SK-N-SH treated with all-trans-retinoic acid at 6 μM for 48 hours (cell line): Measurements from ENCODE around the gene EHD4.

Experiments
- ATAC-seq: fragments of 200-7000 bp; cut with Tn5 transposase; 3 replicates; pipeline ENCODE4 v1.9.1; 2020; ENCODE audit warnings: mild to moderate bottlenecking, moderate library complexity
- ARNTL ChIP-seq: fragments of 450-650 bp; formaldehyde crosslinking; IDR thresholded peaks from 2 replicates; pipeline ENCODE4 v1.5.0; 2020; ENCODE audit warnings: low read depth, mild to moderate bottlenecking, moderate library complexity, borderline replicate concordance
- BACH2 ChIP-seq: fragments of 250-450 bp; sonication (Bioruptor Pico); IDR thresholded peaks from 2 replicates; pipeline ENCODE4 v1.9.0; 2021; ENCODE audit warnings: mild to moderate bottlenecking, borderline replicate concordance
- CSDC2 ChIP-seq: fragments of 250-450 bp; sonication (Bioruptor Pico); IDR thresholded peaks from 2 replicates; pipeline ENCODE4 v1.5.0; 2020; ENCODE audit warnings: mild to moderate bottlenecking, moderate library complexity
- GLIS3 ChIP-seq: fragments of 250-450 bp; sonication (Bioruptor Pico); IDR thresholded peaks from 2 replicates; pipeline ENCODE4 v1.5.0; 2020; ENCODE audit warnings: mild to moderate bottlenecking, moderate library complexity
- ISL1 ChIP-seq: fragments of 250-450 bp; sonication (Bioruptor Pico); IDR thresholded peaks from 2 replicates; pipeline ENCODE4 v2.1.2; 2022; ENCODE audit warnings: mild to moderate bottlenecking, moderate library complexity
- OSR1 ChIP-seq: fragments of 250-450 bp; sonication (Bioruptor Pico); IDR thresholded peaks from 2 replicates; pipeline ENCODE4 v1.8.0; 2022; ENCODE audit warnings: moderate library complexity, mild to moderate bottlenecking, inconsistent platforms
- RARB ChIP-seq: fragments of 250-450 bp; sonication (Bioruptor Pico); IDR thresholded peaks from 2 replicates; pipeline ENCODE4 v1.8.0; 2021; ENCODE audit warnings: mild to moderate bottlenecking, moderate library complexity
- SNAI2 ChIP-seq: fragments of 250-450 bp; sonication (Bioruptor Pico); IDR thresholded peaks from 2 replicates; pipeline ENCODE4 v1.5.0; 2020; ENCODE audit warnings: mild to moderate bottlenecking, moderate library complexity
- TCF4 ChIP-seq: fragments of 250-450 bp; sonication (Bioruptor Pico); IDR thresholded peaks from 2 replicates; pipeline ENCODE4 v1.8.0; 2021; ENCODE audit warnings: mild to moderate bottlenecking, moderate library complexity, borderline replicate concordance
- TOX ChIP-seq: fragments of 250-450 bp; sonication (Bioruptor Pico); IDR thresholded peaks from 2 replicates; pipeline ENCODE4 v1.8.0; 2021; ENCODE audit warnings: mild to moderate bottlenecking, moderate library complexity, borderline replicate concordance
- ZFP3 ChIP-seq: fragments of 250-450 bp; sonication (Bioruptor Pico); IDR thresholded peaks from 2 replicates; pipeline ENCODE4 v1.5.0; 2020; ENCODE audit warnings: mild to moderate bottlenecking, moderate library complexity
- ZFP30 ChIP-seq: fragments of 450-650 bp; formaldehyde crosslinking; IDR thresholded peaks from 2 replicates; pipeline ENCODE4 v1.5.0; 2022; ENCODE audit warnings: mild to moderate bottlenecking, moderate library complexity
- ZNF70 ChIP-seq: fragments of 450-650 bp; formaldehyde crosslinking; IDR thresholded peaks from 2 replicates; pipeline ENCODE4 v1.5.0; 2020; ENCODE audit warnings: mild to moderate bottlenecking, moderate library complexity
- ZNF8 ChIP-seq: fragments of 450-650 bp; formaldehyde crosslinking; IDR thresholded peaks from 2 replicates; pipeline ENCODE4 v1.5.0; 2020; ENCODE audit warnings: mild to moderate bottlenecking, moderate library complexity
- TF ChIP-seq, protein P1 (sequence below): fragments of 250-450 bp; sonication (Bioruptor Pico); IDR thresholded peaks from 2 replicates; pipeline ENCODE4 v1.8.0; 2021; ENCODE audit warnings: low read depth, mild to moderate bottlenecking, moderate library complexity, borderline replicate concordance
- TF ChIP-seq, protein P2 (sequence below): fragments of 250-450 bp; sonication (Bioruptor Pico); IDR thresholded peaks from 2 replicates; pipeline ENCODE4 v1.8.0; 2020; ENCODE audit warnings: mild to moderate bottlenecking, moderate library complexity, borderline replicate concordance
- TF ChIP-seq, protein P3 (sequence below): fragments of 250-450 bp; sonication (Bioruptor Pico); IDR thresholded peaks from 2 replicates; pipeline ENCODE4 v1.5.1; 2021; ENCODE audit warnings: mild to moderate bottlenecking, moderate library complexity
- TF ChIP-seq, protein P4 (sequence below): fragments of 250-450 bp; sonication (Bioruptor Pico); IDR thresholded peaks from 2 replicates; pipeline ENCODE4 v1.5.0; 2020; ENCODE audit warnings: mild to moderate bottlenecking, moderate library complexity

EHD4 gene

DNA sequence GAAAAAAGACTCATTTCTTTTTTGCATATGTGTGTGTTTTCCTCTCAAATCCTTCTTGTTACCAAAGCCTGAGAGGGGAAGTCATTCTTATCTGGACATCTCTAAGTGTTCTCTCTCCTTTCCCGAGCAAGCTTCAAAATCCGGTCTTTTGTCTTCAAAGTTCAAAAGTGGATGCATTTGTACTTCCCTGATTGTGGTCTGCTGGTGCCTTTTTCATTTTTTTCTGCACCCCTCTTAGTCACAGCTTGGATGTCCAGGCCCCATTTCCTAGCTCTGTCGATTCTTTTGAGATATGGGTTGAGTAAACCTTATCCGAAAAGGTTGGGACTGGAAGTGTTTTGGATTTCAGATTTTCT lies 34.8 kb downstream of the EHD4 start (continued):
- TF ChIP-seq GLIS3 (CRISPR knock-in tag), result no peak
- TF ChIP-seq RARB (CRISPR knock-in tag), result no peak
- TF ChIP-seq, all 23 proteins: peak for 0

- no peak for ATAC-seq
- TF ChIP-seq, protein P1, sequence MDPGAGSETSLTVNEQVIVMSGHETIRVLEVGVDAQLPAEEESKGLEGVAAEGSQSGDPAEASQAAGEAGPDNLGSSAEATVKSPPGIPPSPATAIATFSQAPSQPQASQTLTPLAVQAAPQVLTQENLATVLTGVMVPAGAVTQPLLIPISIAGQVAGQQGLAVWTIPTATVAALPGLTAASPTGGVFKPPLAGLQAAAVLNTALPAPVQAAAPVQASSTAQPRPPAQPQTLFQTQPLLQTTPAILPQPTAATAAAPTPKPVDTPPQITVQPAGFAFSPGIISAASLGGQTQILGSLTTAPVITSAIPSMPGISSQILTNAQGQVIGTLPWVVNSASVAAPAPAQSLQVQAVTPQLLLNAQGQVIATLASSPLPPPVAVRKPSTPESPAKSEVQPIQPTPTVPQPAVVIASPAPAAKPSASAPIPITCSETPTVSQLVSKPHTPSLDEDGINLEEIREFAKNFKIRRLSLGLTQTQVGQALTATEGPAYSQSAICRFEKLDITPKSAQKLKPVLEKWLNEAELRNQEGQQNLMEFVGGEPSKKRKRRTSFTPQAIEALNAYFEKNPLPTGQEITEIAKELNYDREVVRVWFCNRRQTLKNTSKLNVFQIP (CRISPR knock-in tag), result no peak
- TF ChIP-seq TCF4 (CRISPR knock-in tag) (no peak), ZFP3 (CRISPR knock-in tag) (no peak), ZNF70 (CRISPR knock-in tag) (no peak), OSR1 (CRISPR knock-in tag) (no peak), TOX (CRISPR knock-in tag) (no peak), ARNTL (CRISPR knock-in tag) (no peak), BACH2 (CRISPR knock-in tag) (no peak), SNAI2 (no peak), ZFP30 (CRISPR knock-in tag) (no peak)
- TF ChIP-seq, protein P2, sequence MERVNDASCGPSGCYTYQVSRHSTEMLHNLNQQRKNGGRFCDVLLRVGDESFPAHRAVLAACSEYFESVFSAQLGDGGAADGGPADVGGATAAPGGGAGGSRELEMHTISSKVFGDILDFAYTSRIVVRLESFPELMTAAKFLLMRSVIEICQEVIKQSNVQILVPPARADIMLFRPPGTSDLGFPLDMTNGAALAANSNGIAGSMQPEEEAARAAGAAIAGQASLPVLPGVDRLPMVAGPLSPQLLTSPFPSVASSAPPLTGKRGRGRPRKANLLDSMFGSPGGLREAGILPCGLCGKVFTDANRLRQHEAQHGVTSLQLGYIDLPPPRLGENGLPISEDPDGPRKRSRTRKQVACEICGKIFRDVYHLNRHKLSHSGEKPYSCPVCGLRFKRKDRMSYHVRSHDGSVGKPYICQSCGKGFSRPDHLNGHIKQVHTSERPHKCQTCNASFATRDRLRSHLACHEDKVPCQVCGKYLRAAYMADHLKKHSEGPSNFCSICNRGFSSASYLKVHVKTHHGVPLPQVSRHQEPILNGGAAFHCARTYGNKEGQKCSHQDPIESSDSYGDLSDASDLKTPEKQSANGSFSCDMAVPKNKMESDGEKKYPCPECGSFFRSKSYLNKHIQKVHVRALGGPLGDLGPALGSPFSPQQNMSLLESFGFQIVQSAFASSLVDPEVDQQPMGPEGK, result no peak
These were observed 35.4 kb downstream of the EHD4 start for GRCh38 chr15:41936649-41937567.

DNA sequence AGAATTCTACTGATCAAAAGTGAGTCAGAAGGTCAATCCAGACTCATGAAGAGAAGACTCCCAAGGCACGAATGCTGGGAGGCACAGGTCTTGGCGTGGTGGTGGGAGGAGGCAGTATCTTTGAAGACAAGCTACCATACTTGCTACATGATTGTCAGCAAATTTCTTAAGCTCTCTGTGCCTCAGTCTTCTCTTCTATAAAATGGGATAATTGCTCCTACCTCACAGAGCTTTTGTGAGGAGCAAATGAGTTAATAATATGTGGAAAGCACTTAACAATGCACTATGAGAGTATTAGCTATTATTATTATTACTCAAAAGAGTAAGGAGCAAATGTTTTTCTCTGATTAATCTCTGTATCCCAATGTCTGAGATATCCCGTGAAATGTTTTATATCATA lies 36.2 kb downstream of the EHD4 start:
- TF ChIP-seq ZNF70 (CRISPR knock-in tag) (no peak), CSDC2 (no peak), GLIS3 (CRISPR knock-in tag) (no peak), RARB (CRISPR knock-in tag) (no peak), OSR1 (CRISPR knock-in tag) (no peak), ZFP30 (CRISPR knock-in tag) (no peak), BACH2 (CRISPR knock-in tag) (no peak), ISL1 (no peak), TCF4 (CRISPR knock-in tag) (no peak), ZNF8 (no peak)
- TF ChIP-seq, protein P3, sequence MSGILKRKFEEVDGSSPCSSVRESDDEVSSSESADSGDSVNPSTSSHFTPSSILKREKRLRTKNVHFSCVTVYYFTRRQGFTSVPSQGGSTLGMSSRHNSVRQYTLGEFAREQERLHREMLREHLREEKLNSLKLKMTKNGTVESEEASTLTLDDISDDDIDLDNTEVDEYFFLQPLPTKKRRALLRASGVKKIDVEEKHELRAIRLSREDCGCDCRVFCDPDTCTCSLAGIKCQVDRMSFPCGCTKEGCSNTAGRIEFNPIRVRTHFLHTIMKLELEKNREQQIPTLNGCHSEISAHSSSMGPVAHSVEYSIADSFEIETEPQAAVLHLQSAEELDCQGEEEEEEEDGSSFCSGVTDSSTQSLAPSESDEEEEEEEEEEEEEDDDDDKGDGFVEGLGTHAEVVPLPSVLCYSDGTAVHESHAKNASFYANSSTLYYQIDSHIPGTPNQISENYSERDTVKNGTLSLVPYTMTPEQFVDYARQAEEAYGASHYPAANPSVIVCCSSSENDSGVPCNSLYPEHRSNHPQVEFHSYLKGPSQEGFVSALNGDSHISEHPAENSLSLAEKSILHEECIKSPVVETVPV (CRISPR knock-in tag), result no peak
- TF ChIP-seq, protein P2, result no peak
- TF ChIP-seq, protein P4, sequence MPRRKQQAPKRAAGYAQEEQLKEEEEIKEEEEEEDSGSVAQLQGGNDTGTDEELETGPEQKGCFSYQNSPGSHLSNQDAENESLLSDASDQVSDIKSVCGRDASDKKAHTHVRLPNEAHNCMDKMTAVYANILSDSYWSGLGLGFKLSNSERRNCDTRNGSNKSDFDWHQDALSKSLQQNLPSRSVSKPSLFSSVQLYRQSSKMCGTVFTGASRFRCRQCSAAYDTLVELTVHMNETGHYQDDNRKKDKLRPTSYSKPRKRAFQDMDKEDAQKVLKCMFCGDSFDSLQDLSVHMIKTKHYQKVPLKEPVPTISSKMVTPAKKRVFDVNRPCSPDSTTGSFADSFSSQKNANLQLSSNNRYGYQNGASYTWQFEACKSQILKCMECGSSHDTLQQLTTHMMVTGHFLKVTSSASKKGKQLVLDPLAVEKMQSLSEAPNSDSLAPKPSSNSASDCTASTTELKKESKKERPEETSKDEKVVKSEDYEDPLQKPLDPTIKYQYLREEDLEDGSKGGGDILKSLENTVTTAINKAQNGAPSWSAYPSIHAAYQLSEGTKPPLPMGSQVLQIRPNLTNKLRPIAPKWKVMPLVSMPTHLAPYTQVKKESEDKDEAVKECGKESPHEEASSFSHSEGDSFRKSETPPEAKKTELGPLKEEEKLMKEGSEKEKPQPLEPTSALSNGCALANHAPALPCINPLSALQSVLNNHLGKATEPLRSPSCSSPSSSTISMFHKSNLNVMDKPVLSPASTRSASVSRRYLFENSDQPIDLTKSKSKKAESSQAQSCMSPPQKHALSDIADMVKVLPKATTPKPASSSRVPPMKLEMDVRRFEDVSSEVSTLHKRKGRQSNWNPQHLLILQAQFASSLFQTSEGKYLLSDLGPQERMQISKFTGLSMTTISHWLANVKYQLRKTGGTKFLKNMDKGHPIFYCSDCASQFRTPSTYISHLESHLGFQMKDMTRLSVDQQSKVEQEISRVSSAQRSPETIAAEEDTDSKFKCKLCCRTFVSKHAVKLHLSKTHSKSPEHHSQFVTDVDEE (CRISPR knock-in tag), result no peak
- ATAC-seq, result no peak
